NCI-H2196 (cell line): Measurements from ENCODE around the gene ID2.

Experiments
- DNase-seq: peaks from one replicate; lab custom pipeline; 2025; ENCODE audit not compliant: unreplicated experiment; lab: John Stamatoyannopoulos, UW

Gene ID2

DNA sequence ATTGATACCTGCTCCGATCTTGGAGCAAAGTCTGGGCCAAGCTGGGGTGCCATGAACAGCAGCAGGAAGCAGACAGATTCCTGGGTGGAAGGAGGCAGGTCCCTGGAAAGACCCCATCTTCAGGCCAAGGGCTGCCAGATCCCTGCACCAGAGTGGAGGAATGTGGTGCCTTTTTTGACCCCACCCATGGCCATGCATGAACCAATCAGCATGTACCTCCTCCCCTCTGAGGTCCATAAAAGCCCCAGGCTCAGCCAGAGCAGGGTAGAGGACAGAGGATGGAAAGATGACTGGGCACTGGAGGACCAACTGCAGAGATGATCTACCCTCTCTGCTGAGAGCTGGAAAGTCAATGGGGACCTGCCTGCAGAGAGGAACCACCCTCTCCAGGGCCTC is 34.4 kb upstream of the ID2 start:
- DNase-seq, result no peak

DNA sequence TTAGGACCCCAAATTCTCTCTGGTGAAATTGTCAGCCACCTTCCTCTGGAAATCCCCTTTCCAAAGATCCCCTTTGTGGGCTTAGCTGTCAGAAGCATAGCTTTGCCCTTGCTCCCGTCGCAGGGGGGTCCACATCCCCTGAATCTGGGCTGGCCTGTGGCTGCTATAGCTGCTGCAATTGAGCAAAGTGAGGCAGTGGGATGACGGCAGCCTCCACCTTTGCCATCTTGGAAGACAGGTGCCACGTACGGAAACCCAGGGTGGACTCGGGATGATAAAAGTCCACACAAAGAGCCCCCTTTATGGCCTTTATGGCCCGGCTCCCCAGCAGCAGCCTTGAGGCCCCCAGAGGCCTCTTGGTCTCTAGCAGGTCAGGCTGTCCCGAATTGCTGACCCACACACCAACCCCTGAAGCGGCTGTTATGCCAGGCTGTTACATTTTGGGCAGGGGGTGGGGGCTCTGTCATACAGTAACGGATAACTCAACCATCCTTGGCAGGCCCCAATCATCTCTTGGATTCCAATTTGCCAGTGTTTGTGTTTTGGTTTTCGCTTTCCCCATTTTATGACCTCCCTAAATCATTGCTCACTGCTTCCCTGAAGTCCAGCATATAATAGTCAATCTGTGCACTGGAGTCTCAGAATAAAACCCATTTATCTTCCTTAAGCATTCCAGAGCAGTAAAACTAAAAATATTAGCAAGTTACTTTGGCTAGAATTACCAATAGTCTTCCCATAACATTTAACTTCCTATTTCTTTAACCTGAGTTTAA is 33.2 kb upstream of the ID2 start:
- DNase-seq, result no peak

DNA sequence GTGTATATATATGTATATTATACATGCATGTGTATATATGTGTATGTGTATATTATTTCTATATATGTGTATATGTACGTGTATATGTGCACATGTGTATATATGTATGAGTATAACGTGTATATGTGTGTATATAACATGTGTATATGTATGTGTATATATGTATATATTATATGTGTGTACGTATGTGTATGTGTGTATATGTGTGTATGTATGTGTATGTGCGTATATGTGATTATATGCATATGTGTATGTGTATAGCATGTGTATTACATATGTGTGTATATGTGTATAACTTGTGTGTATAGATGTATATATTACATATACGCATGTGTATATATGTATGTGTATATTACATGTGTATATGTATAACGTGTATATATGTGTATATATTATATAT is 32.1 kb upstream of the ID2 start:
- no peak for DNase-seq

DNA sequence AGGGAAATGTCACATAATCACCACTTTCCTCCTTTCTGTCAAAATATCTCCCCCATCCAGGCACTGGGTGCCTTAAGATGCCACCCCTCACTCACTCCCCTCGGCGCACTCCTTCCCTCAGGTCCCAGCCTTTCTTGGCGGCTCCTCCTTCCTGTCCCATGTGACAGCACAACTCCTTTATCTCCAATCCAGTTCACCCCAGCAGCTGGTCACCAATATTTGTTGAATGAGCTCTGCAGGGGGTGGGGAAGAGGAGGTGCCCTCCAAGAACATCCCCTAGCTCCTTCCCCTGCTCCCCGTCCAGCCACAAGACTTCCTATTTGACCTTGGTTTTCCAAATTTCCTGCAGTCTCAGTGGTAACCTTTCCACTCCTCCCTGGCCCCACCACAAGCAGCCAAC is 31.6 kb upstream of the ID2 start:
- no peak for DNase-seq

DNA sequence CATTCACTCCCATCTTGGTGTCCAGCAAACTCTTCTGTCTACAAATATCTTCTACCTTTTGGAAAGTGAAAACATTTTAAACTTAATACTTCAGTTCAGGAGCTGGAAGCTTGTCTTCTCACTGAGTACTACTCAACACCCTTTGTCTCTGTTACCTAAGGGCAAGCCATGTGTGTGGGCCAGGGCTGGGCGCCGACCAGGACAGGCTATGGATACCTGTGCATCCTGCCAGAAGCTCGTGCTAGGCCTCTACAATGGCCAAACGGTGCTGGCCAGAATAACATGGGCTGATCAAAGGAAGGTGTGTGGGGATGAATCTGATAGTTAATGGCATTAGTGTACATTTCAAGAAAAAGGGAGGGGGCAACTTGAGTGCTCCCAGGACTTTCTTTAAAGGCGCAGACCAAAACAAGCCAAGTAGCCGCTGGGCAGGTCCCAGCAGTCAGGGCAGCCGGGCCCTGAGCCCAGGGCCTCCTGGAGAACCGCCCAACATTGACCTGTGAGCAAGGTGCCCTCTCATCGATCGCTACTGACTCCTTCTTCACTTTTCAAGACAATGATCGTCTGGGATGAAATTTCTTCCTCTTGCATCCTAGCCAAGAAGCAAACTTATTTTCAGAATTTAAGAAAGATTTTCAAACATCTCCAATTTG is 29.0 kb upstream of the ID2 start:
- no peak for DNase-seq

DNA sequence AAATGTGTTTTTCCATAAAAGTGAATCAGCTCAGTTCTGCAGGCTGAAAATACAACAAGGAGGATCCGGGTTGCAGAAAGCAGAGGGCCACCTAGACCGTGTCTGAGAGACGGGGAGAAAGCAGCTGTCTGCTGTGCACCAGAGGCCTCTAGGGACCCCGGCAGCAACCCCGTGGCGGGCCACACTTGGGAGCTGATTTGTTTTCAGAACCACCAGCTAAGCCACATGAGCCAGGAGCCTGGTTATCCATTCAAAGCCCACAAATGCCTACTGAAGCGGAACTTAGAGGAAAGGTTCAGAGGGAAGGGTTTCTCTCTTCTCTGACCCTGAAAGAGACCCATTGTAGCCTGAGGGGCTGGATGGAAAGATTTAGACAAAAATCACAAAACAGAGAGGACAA is 28.4 kb upstream of the ID2 start:
- DNase-seq, result no peak

DNA sequence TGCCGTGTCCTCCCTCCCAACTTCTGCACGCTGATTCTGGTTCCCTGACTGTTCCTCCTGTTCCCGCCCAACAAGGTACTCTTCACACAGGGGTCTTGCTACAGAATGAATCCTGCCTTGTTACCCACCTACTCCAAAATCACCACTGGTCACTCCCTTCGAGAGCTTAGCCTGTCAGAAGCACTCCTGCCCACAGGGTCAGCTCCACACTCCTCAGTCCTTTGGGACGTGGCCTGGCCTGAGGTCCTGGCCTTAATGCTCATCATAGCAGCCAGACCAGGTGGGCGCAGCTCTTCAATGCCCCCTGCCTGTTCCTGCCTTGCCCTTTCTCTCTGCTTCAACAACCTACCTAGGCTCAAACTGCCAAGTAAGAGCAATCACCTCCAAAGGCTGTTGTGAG is 27.8 kb upstream of the ID2 start:
- no peak for DNase-seq

DNA sequence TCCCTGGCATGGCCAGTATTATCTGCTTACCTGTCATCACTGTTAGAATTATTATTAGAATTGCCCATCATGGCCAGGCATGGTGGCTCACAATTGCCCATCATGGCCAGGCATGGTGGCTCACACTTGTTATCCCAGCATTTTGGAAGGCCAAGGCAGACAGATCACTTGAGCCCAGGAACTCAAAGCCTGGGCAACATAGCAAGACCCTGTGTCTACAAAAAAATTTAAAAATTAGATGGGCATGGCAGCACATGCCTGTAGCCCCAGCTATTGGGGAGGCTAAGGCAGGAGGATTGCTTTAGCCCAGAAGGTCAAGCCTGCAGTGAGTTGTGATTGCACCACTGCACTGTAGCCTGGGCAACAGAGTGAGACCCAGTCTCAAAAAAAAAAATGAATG is 27.4 kb upstream of the ID2 start:
- no peak for DNase-seq

DNA sequence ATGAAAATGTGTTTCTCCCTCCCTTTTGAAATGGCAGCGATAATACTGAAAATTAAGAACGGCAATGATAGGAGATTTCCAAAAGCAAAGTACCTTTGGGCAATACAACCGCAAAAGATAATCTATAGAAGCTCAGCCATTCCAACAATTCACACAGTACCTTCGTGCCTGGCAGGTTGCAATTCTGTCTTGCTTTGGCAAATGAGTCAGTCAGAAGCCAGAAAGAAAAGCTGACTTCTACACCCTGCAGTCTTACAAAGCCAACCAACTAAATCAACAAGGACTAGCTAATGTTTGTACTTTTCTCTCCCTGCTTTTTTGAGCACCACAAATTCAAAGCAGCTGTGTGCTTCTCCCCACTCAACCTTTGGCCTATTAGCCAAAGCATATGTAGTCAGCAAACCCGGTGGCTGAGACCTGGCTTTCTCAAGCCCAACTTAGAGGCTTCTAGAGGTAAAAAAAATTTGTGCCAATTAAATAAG is 25.7 kb upstream of the ID2 start:
- peak; percentile 20 for DNase-seq

DNA sequence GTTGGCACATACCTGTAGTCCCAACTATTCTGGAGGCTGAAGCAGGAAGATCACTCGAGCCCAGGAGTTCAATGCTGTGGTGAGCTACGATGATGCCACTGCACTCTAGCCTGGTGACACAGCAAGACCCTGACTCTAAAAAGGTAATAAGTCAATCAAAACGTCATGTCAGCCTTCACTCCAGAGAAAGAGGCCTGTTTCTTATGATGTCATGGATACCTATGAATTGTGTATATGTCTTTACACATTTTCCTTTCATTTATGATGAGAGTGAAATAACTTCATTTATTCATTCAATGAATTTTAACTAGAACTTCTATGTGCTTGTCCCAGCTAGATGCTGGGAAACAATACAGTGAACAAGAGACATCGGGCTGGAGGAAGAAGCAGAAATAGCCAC is 25.0 kb upstream of the ID2 start:
- DNase-seq, result no peak

DNA sequence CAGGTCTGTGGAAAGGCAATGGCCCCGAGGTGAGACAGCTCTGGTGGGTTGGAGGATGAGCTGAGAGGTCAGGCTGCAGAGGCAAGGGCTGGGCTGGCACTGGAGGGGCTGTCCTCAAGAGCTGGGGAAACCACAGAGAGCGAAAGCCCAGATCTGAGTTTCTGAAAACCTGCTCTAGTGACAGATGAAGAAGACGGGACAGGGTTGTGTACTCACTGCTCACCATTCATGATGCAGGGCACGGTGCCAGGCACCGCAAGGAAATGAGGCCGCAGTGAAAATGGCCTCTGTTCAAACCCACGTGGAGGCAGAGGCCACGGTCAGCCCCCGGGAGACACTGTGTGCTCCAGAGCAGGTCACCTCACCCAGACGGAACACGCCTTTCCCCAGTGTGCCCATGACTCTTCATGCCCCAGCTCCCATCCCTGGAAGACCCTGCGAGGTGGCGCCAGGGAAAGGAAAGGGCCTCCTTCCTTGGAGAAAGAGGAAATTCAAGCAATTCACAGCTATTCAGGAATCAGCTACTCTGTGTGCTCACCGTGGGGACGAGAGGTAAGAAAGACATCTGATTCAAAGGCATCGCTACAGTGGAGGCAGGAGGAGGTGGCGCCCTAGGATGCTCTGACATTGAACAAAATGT is 24.3 kb upstream of the ID2 start:
- DNase-seq, result no peak

DNA sequence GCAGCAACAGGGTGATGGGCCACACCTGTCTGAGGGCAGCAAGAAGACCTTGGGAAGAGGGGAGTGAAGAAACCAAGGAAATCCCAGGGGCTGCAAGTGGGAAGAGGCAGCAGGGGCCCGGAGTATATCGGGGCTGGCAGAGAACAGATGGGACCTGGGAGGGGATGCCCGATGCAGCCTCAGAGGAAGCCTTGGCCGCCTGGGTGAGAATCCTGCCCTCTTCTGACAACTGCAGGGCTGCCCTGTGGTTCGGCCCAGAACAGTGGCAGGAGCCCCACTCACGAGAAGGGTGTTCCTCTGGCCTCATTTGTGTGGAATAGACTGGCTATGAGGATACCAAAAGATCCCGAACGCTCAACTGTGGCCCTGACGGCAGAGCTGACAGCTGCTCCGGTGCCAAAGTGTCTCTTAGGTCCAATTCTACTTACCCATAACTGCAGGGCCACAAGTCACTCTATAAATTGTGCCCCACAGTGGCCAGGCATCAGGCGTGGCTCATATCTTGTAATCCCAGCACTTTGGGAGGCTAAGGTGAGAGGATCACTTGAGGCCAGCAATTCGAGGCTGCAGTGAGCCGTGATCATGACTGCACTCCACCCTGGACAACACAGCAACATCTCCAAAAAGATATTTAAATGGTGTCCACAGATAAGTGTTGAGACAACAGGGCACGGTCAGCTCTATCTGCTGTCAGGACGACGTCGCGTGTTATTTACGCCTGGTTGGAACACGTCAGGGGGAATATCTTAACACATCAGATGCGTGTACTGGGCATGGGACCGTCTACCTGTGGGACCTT is 23.6 kb upstream of the ID2 start:
- no peak for DNase-seq

DNA sequence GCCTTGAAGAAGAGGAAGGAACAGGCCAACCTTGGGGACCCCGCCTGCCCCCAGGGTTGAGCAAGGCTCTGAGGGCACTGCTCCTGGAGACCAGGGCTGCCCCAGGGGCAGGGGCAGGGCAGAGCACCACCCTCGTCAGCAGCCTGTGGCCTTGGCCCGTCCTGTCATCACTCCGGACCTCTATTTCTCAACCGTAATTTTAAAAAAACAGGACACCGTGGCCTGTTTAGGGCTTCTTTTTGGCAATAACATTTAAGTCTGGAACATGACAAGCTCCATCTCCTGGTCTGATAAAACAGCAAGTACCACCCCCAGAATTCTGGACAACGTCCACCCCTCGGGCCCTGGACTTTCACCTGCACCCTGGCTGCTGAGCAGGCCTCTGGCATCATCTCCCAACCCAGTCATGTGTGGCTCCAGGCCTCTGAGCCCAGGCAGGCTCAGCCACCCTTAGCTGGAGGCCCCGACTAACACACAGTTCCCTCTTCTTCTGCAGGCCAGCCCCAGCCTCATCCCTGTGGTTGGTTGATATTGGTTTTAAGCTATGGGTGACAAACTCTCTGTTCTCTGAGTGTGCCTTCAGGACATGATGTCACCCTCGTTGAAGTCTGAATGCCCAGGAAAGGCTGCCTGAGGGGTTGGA is 22.6 kb upstream of the ID2 start:
- peak; percentile 73 for DNase-seq

DNA sequence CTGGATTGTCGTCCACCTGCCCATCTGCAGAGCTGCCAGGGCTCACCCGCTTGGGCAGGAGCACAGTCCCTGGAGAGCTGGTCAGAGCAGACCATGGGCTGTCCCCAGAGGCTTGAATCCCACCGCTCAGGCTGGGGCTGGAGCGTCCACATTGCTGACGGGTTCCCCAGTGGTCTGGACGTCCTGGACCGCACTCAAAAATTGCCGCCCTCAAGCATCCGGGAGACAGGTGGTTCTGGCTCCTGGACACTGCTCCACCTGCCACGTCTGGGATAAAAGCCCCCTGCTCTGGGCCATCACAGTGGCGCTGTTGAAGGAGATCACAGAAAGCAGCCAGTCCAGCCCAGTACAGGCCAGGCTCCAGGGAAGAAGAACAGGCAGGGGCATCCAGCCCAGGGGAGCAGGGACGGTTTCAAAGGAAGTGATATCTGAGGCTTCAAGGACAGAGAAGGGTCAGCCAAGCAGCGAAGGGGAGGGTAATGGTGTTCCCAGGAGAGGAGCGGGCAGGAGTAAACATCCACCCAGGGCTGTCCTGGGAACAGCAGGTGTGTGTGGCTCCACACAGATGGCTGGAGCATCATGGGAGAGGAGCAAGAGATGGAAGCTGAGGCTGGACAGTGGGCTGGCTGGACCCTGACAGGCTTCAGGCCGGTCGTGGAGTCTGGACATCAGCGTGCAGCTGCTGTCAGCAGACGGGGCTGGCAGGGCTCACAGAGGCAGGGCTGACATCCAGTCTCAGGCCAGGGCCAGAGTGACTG is 21.9 kb upstream of the ID2 start:
- DNase-seq, result peak; percentile 35

DNA sequence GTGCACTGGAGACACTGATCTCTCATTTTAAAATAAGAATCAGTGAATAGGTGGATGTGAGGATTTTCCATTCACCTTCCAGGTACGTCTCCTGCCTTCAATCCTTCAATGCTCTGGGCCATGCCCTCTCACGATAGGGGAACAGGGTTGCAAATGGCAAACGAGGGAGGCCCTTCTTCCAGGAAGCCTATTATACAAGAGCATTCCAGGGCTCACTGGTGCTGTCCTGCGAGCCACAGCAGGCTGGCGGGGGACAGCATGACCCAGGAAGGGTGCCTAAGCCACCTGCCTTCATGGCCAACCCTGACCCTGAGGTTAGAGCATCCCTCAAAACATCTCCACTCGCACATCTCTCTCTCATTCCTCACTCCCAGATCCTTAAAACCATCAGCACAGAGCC is 20.6 kb upstream of the ID2 start:
- no peak for DNase-seq

DNA sequence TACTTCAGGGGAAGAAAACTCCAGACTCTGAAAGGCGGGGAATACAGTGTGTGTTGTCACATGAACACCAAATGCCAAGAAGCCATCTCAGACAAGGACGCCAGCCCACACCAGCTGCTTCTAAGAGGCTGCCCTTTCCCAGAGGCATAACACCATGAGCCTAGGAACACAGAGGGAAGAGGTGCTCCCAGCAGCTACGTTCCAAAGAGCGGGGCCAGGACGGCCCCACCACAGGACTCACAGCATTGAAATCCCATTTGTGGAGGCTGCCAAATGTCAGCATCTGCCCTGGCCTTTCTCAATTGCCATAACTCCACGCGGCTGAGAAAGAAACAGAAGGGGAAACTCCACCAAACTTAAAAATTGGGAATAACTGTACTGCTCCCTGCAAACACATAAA is 20.1 kb upstream of the ID2 start:
- no peak for DNase-seq

DNA sequence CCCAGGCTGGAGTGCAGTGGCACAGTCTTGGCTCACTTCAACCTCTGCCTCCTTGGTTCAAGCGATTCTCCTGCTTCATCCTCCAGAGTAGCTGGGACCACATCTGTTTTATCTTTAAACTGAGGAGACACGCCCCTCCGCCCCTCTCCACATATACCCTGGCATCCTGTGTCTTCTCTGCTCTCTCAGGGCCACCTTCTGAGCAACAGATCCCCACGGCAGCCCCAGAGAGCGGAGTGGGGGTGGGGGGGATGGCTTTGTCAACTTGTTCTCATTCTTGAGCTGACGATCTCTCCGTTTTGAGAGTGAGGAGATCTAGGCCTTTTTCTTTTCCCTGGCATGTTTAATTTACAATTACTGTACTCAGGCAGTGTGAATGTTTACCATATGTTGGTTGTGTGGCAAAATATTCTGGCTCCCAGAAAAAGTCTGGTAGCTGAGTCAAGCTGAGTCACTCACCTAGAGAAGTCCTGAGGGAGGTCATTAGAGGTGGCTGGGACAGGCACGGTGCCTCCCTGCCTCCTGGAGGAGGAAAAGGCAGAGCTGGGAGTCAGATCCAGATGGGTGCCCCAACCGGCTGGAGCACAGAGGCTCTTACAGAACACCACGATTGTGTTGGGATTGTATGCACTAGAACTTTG is 19.5 kb upstream of the ID2 start:
- no peak for DNase-seq

DNA sequence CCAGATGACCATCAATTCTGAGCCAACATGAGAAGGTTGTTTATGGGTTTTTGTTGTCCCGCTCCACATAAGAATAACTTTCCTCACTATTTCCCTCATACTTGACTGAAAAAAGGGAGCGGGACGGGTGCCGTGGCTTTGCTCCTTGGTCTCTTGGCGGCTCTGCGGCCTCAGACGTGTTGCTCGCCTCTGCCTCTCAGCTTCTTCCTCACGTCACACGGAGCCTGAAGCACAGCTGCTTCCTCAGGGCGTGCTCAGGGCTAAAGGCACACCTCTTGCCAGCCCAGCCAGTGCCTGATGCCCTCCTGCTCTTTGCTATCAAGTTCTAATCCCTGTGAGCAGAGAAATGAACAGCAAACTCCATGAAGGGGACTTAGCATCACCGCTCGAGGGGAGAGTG is 17.9 kb upstream of the ID2 start:
- no peak for DNase-seq

DNA sequence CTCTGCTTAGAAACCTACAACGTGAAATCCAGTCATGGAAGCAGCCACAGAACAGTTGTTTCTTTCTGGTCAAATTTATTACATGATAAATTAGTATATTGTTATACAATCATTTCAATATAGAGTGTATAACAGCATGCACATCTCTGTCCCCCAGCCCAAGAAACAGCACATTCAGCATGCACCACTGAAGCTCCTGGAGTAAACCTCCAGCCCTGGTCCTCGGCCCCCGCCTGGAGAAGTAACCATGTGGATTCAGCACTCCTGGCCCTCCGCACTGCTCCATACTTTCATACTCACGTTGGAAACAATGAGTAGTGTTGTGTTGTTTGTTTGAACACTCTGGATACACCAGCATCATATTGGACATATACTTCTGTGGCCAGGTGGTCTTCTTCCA is 15.3 kb upstream of the ID2 start:
- no peak for DNase-seq
